DMS 273 (cell line): Measurements from ENCODE around the gene HOXD9.
A peak's percentile ranks its signal among the peaks of the same experiment; 100 is the strongest.

Experiments
- DNase-seq: peaks from one replicate; lab custom pipeline; 2025; ENCODE audit not compliant: unreplicated experiment; lab: John Stamatoyannopoulos, UW

The HOXD9 gene

GRCh38 chr2:176124110-176124946 lies 1.8 kb downstream of the HOXD9 start:
- DNase-seq, result no peak

DNA sequence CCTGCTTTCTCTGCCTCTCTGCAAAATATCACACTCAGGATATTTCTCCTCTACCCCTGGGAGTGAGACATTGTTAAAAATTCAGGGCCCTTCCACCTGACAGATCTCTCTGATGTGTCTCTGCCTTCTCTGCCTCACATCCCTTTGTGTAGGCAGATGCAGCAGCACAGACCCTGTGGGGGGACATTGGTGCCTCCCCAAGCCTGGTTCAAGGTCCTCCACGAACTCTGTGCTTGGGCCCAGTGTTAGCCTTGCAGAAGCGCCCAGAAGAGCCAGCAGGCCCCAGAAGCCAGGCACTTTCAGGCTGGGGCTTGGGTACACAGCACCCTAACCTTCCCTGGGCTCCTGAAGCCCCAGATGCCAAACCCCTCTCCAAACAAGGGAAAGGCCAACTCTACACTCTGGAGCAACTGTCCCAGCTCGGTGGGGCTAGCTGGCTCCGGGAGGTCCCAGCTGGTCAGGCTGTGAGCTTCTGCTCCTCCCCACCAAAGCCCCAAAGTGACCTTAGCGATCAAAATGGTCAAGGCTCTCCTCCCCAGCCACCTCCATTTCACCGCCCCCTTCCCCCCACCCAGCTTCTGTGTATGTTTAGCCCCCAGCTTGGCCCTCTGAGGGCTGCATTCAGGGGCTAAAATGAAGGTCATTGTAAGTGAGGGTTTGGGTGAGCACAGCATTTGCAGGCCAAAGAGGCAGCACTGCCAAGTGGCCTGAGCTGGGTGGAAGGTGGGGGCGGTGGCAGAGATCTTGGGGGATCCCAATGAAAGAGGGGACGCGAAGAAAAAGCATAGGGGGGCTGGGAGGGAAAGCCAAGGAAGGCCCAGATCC lies 2.6 kb downstream of the HOXD9 start:
- no peak for DNase-seq

GRCh38 chr2:176125772-176126054 lies 3.2 kb downstream of the HOXD9 start:
- no peak for DNase-seq

- peak; percentile 85 for DNase-seq
These were observed 4.6 kb downstream of the HOXD9 start for GRCh38 chr2:176126929-176127773.

DNA sequence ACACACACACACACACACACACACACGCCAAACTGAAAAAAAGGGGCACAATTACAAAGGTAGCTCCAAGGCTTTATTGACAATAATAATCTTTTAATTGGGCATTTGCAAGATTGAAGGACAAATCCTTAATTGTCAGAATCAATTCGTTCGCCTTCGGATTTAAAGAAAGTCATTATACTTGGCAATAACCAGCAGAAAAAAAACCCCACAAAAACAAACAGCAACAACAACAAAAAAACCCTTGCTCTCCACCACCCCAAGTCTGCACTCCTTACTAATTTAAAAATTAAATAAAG lies 5.2 kb downstream of the HOXD9 start:
- no peak for DNase-seq

- DNase-seq, result no peak
These were observed 5.9 kb downstream of the HOXD9 start for GRCh38 chr2:176128172-176128981.

DNA sequence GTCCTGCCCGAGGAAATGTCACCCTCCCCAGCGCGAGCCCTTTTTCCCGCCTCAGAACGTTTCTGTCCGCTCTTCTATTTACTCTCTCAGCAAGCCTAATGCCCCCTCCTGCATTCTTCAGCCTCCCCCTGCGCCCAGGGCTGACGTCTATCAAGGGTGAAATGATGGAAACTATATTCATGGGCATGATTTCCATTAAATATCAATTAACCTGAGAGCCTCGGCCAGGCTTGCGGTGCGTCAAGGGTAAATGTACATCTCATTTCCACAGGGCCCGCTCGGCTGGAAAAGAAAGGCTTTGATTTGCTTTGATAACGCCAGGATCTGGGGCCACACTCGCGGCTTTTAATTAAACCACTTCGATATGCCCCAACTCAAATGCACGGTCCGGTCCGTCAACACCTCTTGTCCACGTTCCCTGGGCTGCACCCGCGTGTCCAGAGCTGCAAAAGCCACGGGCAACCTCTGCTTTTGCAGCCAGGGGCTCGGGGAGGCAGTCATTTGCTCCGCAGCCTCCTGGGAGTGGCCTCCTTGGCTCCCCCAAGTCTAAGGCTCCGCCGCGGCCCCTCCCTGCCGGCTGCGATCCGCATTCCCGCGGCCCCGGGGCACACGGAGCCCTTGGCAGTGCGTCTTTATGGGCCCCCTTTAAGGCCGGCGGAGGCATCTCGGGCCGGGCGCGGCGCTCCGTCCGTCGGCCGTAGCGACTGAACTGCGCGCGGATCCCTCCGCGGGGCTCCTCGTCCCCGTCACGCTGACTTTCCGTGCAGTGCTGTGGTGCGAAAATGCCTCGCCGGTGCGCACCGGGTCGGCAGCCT lies 6.7 kb downstream of the HOXD9 start, which contains the start of gene HOXD8:
HOXD8 (plus strand) TSS at position 724 of the 815 bp plus-strand sequence. CDS start 662 bp downstream, outside the sequence.
- peak; percentile 71 for DNase-seq

DNA sequence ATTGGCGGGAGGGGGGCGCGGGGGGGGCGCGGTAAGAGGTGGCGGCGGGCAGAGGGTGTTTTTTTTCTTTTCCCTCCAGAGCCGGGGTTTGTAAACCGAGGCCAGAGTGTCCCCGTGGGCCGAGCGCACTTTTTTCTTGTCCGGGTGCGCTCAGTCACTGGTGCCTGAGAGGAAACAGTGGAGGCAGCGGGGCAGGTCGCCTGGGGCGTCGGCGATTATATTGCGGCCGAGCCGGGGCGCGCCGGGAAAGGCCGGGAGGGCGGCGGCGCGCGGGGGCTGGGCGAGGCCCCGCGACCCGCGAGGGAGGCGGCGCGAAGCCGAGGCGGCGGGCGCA lies 7.3 kb downstream of the HOXD9 start:
- no peak for DNase-seq

GRCh38 chr2:176130147-176130956 lies 7.8 kb downstream of the HOXD9 start:
- DNase-seq, result peak; percentile 62

DNA sequence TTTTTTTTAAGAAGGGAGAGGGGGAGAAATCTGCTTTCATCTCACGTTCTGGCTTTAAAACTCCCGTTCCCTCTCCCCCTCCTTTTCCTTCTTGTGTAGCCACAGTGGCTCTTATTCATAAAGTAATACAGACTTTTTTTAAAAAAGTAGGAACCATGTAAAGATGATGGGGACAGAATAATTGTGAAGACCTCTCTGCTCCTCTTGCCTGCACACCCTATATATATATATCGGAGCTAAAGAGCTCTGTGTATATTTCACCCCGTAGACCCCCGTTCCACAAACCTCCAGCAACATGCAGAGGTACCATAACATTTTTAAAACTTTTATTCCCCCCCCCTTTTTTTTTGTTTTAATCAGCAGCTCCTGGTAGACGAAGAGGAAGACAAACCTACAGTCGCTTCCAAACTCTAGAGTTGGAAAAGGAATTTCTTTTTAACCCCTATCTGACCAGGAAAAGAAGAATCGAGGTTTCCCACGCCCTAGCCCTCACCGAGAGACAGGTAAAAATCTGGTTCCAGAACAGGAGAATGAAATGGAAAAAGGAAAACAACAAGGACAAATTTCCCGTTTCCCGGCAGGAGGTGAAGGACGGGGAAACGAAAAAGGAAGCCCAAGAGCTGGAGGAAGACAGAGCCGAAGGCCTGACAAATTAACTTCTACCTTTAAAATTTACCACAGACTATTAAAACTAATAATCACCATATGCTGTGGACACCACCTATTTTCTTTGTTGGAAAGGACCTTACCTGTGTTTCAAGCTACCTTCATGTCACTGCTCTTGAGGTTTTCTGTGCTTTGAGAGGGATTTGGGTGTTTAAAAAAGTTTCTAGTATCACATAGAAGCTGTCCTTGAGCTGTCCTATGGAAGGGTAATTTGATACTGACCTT lies 8.7 kb downstream of the HOXD9 start:
- DNase-seq, result no peak

- no peak for DNase-seq
These were observed 9.3 kb downstream of the HOXD9 start for GRCh38 chr2:176131848-176132158.

GRCh38 chr2:176132205-176133171 lies 10.0 kb downstream of the HOXD9 start:
- DNase-seq, result no peak

GRCh38 chr2:176133389-176133788 lies 10.9 kb downstream of the HOXD9 start:
- DNase-seq, result no peak

GRCh38 chr2:176134035-176134434 lies 11.5 kb downstream of the HOXD9 start:
- no peak for DNase-seq

- peak; percentile 59 for DNase-seq
These were observed 12.5 kb downstream of the HOXD9 start for GRCh38 chr2:176135035-176135440.

DNA sequence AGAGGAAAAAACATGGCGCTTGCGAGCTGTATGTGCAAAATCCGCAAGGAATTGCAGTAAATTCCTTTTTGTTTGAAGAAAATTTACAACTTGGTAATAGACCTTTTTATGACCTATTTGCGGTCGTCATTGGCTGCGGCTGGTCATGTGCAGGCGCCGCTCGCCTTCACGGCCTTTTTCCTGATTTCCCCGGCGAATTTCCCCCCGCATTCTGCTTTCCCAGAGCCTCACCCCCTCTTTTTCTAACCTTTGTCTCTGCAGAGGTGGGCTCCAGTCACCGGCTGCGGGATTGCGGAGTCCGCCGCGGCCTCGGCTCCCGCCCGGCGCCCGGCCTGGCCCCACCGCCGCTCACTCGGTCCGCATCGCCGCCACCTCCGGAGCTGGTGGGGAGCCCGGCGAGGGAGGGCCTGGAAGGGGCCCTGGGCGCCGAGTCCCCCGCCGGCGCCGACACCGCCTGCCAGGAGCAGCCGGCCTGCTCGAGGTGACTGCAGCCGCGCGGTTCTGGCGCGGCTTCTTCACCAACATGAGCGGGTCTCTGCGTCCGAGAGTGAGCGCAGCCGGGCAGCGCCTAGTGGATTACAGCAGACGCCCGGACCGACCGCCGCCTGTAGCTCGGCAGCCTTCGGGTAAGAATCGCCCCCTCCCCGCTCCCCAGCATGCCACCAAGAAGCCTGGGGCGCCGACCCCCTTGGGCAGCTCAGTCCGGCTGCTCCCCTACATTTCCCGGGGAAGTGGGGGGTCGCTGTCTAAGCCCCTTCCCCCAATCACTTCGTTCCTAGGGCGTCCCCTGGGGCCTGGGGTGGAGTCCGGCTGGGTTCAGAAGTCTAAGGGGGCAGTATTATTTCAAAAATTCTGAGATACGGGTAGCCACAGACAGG lies 14.1 kb downstream of the HOXD9 start:
- DNase-seq, result peak; percentile 68
